Right hindlimb (tissue), 1 donor: ENCODE results near the gene MESD.

ENCODE experiments used
- DNase-seq: peaks from one replicate; pipeline ENCODE4 v3.0.0-alpha.2; 2018

Gene MESD

GRCh38 chr15:80932513-80932815, 57.2 kb downstream of the MESD start:
- DNase-seq = no peak

- no peak for DNase-seq
These were observed 57.7 kb downstream of the MESD start for GRCh38 chr15:80931721-80932512.

- no peak for DNase-seq
These were observed 58.4 kb downstream of the MESD start for GRCh38 chr15:80931191-80931590.

GRCh38 chr15:80929689-80930088, 59.9 kb downstream of the MESD start:
- DNase-seq = no peak

- no peak for DNase-seq
These were observed 60.4 kb downstream of the MESD start for GRCh38 chr15:80929225-80929624.

- no peak for DNase-seq
These were observed 63.5 kb downstream of the MESD start for GRCh38 chr15:80926126-80926525.

GRCh38 chr15:80925597-80926059, 64.0 kb downstream of the MESD start:
- DNase-seq = no peak

- no peak for DNase-seq
These were observed 65.3 kb downstream of the MESD start for GRCh38 chr15:80924278-80924677.

- DNase-seq = no peak
These were observed 66.0 kb downstream of the MESD start for GRCh38 chr15:80923668-80924067.

- DNase-seq = no peak
These were observed 67.7 kb downstream of the MESD start for GRCh38 chr15:80921736-80922410.

GRCh38 chr15:80920271-80920699, 69.3 kb downstream of the MESD start:
- DNase-seq = no peak

- DNase-seq = no peak
These were observed 71.3 kb downstream of the MESD start for GRCh38 chr15:80918196-80918783.

- DNase-seq = no peak
These were observed 73.6 kb downstream of the MESD start for GRCh38 chr15:80916056-80916455.

GRCh38 chr15:80915472-80915871, 74.1 kb downstream of the MESD start:
- no peak for DNase-seq

GRCh38 chr15:80913541-80913940, 76.1 kb downstream of the MESD start:
- DNase-seq = no peak

- DNase-seq = no peak
These were observed 76.9 kb downstream of the MESD start for GRCh38 chr15:80912673-80913072.

- no peak for DNase-seq
These were observed 77.8 kb downstream of the MESD start for GRCh38 chr15:80911821-80912220.

- no peak for DNase-seq
These were observed 83.4 kb downstream of the MESD start for GRCh38 chr15:80906159-80906766.

GRCh38 chr15:80904998-80905397, 84.6 kb downstream of the MESD start:
- DNase-seq = no peak

- DNase-seq = no peak
These were observed 87.3 kb downstream of the MESD start for GRCh38 chr15:80902298-80902801.

GRCh38 chr15:80898040-80898439, 91.6 kb downstream of the MESD start:
- no peak for DNase-seq
